Esophagus muscularis mucosa (tissue), 4 donors: ENCODE data around the gene KHDRBS2. TPM values are rescaled to one million over a fixed set of nuclear protein-coding genes. Genes with fewer than 3 reads are reported as not detected.

Experiments
- DNase-seq: peaks from one replicate; pipeline ENCODE4 v3.0.0-alpha.2; 2017; ENCODE audit errors: extremely low spot score
- H3K27ac ChIP-seq, 4 donors: fragments of 200-600 bp; sonication (generic); replicated peaks in 1 of 4; 1 replicate in 3 of 4; 2 replicates in 1 of 4; pipeline ENCODE4 v1.5.1; 2016 to 2019; ENCODE audit warnings: mild to moderate bottlenecking in 1 of 4
- H3K27me3 ChIP-seq, 4 donors: fragments of 200-600 bp; sonication (generic); one replicate each; pipeline versions ENCODE4 v1.5.1 to v1.6.0; 2016 to 2019
- H3K36me3 ChIP-seq, 4 donors: fragments of 200-600 bp; sonication (generic); one replicate each; pipeline ENCODE4 v1.5.1; 2016 to 2019
- H3K4me1 ChIP-seq, 4 donors: fragments of 200-600 bp; sonication (generic); one replicate each; pipeline ENCODE4 v1.5.1; 2016 to 2019
- H3K4me3 ChIP-seq, 4 donors: fragments of 200-600 bp; sonication (generic); 1 replicate in 2 of 4; 2 replicates in 2 of 4; pipeline ENCODE4 v1.5.1; 2016 to 2019; ENCODE audit warnings: mild to moderate bottlenecking in 4 of 4, moderate library complexity in 1 of 4
- H3K9me3 ChIP-seq, 4 donors: fragments of 200-600 bp; sonication (generic); 1 replicate in 3 of 4; 2 replicates in 1 of 4; pipeline ENCODE4 v1.5.1; 2016 to 2019
- CTCF ChIP-seq, 3 experiments: fragments of 200-600 bp in 2 of 3; fragments of 450-650 bp in 1 of 3; sonication (generic) in 2 of 3; IDR thresholded peaks; one replicate each; pipeline ENCODE4 v1.5.1; 2017 to 2019; ENCODE audit warnings: antibody characterized with exemption in 3 of 3, mild to moderate bottlenecking in 2 of 3, moderate library complexity in 1 of 3
- EP300 ChIP-seq: sonication (generic); formaldehyde crosslinking; IDR thresholded peaks from one replicate; pipeline ENCODE4 v1.6.1; 2017; ENCODE audit warnings: antibody characterized with exemption
- POLR2A ChIP-seq: fragments of 450-650 bp; IDR thresholded peaks from one replicate; pipeline ENCODE4 v1.6.1; 2017; ENCODE audit warnings: antibody characterized with exemption, moderate library complexity, mild to moderate bottlenecking, low read depth
- POLR2AphosphoS5 ChIP-seq, 2 donors: sonication (generic); formaldehyde crosslinking; IDR thresholded peaks; one replicate each; pipeline ENCODE4 v1.6.1; 2017; ENCODE audit warnings: antibody characterized with exemption in 2 of 2
- WGBS: methylation state at CpG from one replicate; pipeline ENCODE4 v1.1.5; 2018; 5-methylcytosine and 5-hydroxymethylcytosine counted together
- intact Hi-C: fragments of 100-400 bp; cut with DNase I; formaldehyde crosslinking; loops from one replicate; pipeline ENCODE4 v1.15.1; 2023
- total RNA-seq, 4 donors: library from RNA; depleted of rRNA; stranded (reverse); fragments of >200 nt; gene quantifications; one replicate each; pipeline versions ENCODE4 v1.1.0 to v1.2.1, GENCODE V29; 2016

The KHDRBS2 gene
- total RNA-seq, 4 donors from 2014 or later, result 0.17 to 1.7 (median 0.32) TPM; not detected in 1

DNA sequence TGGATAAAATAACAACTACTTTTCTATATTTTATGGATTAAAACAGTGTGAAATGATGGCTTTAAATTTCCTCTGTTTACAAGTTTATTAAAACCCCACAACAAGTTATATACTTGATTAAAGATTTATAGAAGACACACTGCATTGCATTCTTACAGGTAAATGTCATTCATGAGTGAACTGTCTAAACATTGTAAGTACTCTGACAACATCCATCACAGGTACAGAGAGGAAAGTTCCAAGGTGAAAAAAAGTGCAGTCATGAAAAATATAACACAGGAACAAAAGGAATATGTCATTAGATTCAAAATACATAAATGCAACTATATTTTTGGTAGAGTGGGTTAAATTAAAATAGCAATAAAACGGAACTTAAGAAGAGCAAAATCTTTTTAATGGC is 156.9 kb downstream of the KHDRBS2 start:
- Histone ChIP-seq H3K36me3 (no peaks in the 10 kb centered on the region), H3K9me3 (no peaks in the 10 kb centered on the region), H3K4me3 (no peak overlapping the region), H3K4me1 (no peaks in the 10 kb centered on the region), H3K27ac (no peak overlapping the region), H3K27me3 (no peaks in the 10 kb centered on the region)
- intact Hi-C loops, result no loop called here
- TF ChIP-seq POLR2A (no peak), CTCF (IDR thresholded peaks at IDR 0.05) (no peak), EP300 (no peak), POLR2AphosphoS5 (IDR thresholded peaks at IDR 0.05) (no peak)
- DNase-seq, result no peak
- WGBS, result 72% methylated on average over 1 of the region's 1 CpG

DNA sequence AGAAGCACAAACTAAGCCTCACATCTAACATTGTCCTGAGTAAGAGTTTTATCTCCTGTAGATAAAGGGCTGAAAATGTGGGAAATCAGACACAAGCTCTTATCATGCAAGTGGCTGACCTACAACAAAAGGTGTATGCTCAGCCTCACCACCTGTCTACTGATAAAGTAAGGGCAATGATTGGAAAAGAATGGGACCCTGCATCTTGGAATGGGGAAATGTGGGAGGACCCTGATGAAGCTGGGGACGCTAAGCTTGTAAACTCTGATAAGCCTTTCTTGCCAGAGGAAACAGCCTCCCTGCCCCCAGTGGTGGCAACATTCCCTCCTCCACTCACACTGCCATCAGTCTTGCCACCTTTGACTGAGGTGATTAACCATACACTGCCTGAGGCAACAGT is 166.6 kb downstream of the KHDRBS2 start:
- TF ChIP-seq CTCF (IDR thresholded peaks at IDR 0.05) (no peak), EP300 (no peak), POLR2AphosphoS5 (IDR thresholded peaks at IDR 0.05) (no peak), POLR2A (no peak)
- Histone ChIP-seq H3K27ac (no peak overlapping the region), H3K4me3 (no peak overlapping the region), H3K9me3 (peaks cover 0 to 10% (median 4%) of the 10 kb centered on the region in 4 donors), H3K36me3 (no peaks in the 10 kb centered on the region), H3K27me3 (no peaks in the 10 kb centered on the region), H3K4me1 (no peaks in the 10 kb centered on the region)
- DNase-seq, result no peak
- WGBS, result 89% methylated on average over 1 of the region's 1 CpG
- intact Hi-C loops, result no loop called here

GRCh38 chr6:62103186-62103859 is 182.7 kb downstream of the KHDRBS2 start:
- H3K27me3 ChIP-seq, result no peaks in the 10 kb centered on the region
- no peaks in the 10 kb centered on the region for H3K36me3 ChIP-seq
- H3K9me3 ChIP-seq, result peaks cover 0 to 6% (median 0%) of the 10 kb centered on the region in 4 donors
- H3K27ac ChIP-seq, result no peak overlapping the region
- H3K4me3 ChIP-seq, result no peak overlapping the region
- TF ChIP-seq POLR2A (no peak), CTCF (IDR thresholded peaks at IDR 0.05) (no peak), EP300 (no peak), POLR2AphosphoS5 (IDR thresholded peaks at IDR 0.05) (no peak)
- WGBS, result 89% methylated on average over 1 of the region's 8 CpGs
- intact Hi-C loops, result no loop called here
- no peak for DNase-seq
- H3K4me1 ChIP-seq, result no peaks in the 10 kb centered on the region

DNA sequence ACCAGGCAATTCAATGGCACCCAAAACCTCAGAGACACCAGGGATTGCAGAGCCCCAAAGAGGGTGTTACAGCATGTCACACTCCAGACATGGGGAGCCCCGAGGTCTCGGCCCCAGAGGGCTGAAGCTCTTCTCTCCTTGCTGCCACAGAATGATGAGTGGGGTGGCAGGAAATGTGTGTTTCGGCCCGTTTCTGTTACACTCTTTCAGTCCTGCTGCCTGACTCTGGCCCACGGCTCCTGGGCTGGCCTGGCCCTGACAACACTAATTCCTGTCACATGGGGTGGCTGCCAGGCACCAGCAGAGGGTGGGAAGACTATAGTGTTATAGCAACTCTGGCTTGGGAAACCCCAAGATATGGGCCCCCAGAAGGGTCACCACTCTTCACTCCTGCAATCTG is 183.6 kb downstream of the KHDRBS2 start:
- 60% methylated on average over 1 of the region's 5 CpGs for WGBS
- intact Hi-C loops, result no loop called here

More for the DNA sequence above, 183.6 kb downstream of the KHDRBS2 start:
- Histone ChIP-seq H3K4me1 (no peaks in the 10 kb centered on the region), H3K36me3 (no peaks in the 10 kb centered on the region), H3K9me3 (peaks cover 0 to 6% (median 0%) of the 10 kb centered on the region in 4 donors), H3K27me3 (no peaks in the 10 kb centered on the region), H3K27ac (no peak overlapping the region), H3K4me3 (no peak overlapping the region)
- no peak for DNase-seq
- TF ChIP-seq POLR2A (no peak), CTCF (IDR thresholded peaks at IDR 0.05) (no peak), POLR2AphosphoS5 (IDR thresholded peaks at IDR 0.05) (no peak), EP300 (no peak)
